Activated T-helper 2 cell treated with anti-CD3 and anti-CD28 coated beads, Interferon-gamma antibody, Interleukin-2, Interleukin-4, amounts not matched to agents 10 μg/mL and 5 μg/mL and 100 μg/mL, durations not matched to agents 14 hours and 24 hours and 36 hours (primary cell): Measurements from ENCODE around the gene RSU1. TPM values are rescaled to one million over a fixed set of nuclear protein-coding genes. Genes with fewer than 3 reads are reported as not detected.
A peak's percentile ranks its signal among the peaks of the same experiment; 100 is the strongest.

Experiments
- DNase-seq: peaks from one replicate; pipeline ENCODE4 v3.0.0; 2021; ENCODE audit warnings: low spot score
- H3K27ac Mint-ChIP-seq: one replicate; pipeline ENCODE4 v1.8.0; 2021; ENCODE audit warnings: mixed read lengths
- H3K27me3 Mint-ChIP-seq: one replicate; pipeline ENCODE4 v1.8.0; 2021; ENCODE audit warnings: low read depth, mixed read lengths
- H3K36me3 Mint-ChIP-seq: one replicate; pipeline ENCODE4 v1.8.0; 2021; ENCODE audit warnings: low read depth, mixed read lengths
- H3K4me1 Mint-ChIP-seq: one replicate; pipeline ENCODE4 v1.8.0; 2021; ENCODE audit warnings: low read depth, mixed read lengths
- H3K4me3 Mint-ChIP-seq: one replicate; pipeline ENCODE4 v1.8.0; 2021; ENCODE audit warnings: low read depth, mild to moderate bottlenecking, moderate library complexity, mixed read lengths
- H3K9me3 Mint-ChIP-seq: one replicate; pipeline ENCODE4 v1.8.0; 2021; ENCODE audit warnings: mixed read lengths
- intact Hi-C: fragments of 100-400 bp; cut with micrococcal nuclease; formaldehyde crosslinking; loops from one replicate; pipeline ENCODE4 v1.15.1; 2023
- total RNA-seq: library from RNA; stranded (reverse); gene quantifications from 2 replicates; pipeline ENCODE4 v1.2.3, GENCODE V29; 2022

RSU1 gene
- total RNA-seq, 1 donor from 2014 or later: 49.1 TPM

GRCh38 chr10:16794005-16794404 is 23.2 kb downstream of the RSU1 start:
- H3K36me3 Mint-ChIP-seq: peaks cover 61% of the 10 kb centered on the region
- DNase-seq: no peak
- H3K9me3 Mint-ChIP-seq: no peaks in the 10 kb centered on the region
- intact Hi-C loops: no loop called here
- H3K4me1 Mint-ChIP-seq: peaks cover 19% of the 10 kb centered on the region
- no peaks in the 10 kb centered on the region for H3K27me3 Mint-ChIP-seq
- H3K4me3 Mint-ChIP-seq: no peak overlapping the region
- no peak overlapping the region for H3K27ac Mint-ChIP-seq

- H3K27me3 Mint-ChIP-seq: no peaks in the 10 kb centered on the region
- peaks cover 26% of the 10 kb centered on the region for H3K4me1 Mint-ChIP-seq
- H3K36me3 Mint-ChIP-seq: peaks cover 65% of the 10 kb centered on the region
- H3K4me3 Mint-ChIP-seq: no peak overlapping the region
- DNase-seq: no peak
- H3K9me3 Mint-ChIP-seq: no peaks in the 10 kb centered on the region
- intact Hi-C loops: no loop called here
- H3K27ac Mint-ChIP-seq: no peak overlapping the region
Observed at GRCh38 chr10:16792675-16793074, 24.5 kb downstream of the RSU1 start.

- Mint-ChIP-seq H3K27ac (no peak overlapping the region), H3K36me3 (peaks cover 69% of the 10 kb centered on the region), H3K9me3 (peaks cover 8% of the 10 kb centered on the region), H3K27me3 (no peaks in the 10 kb centered on the region), H3K4me1 (peaks cover 34% of the 10 kb centered on the region), H3K4me3 (no peak overlapping the region)
- no peak for DNase-seq
- intact Hi-C loops: no loop called here
Observed at GRCh38 chr10:16789765-16790164, 27.5 kb downstream of the RSU1 start.

GRCh38 chr10:16789261-16789660 is 28.0 kb downstream of the RSU1 start:
- Mint-ChIP-seq H3K4me3 (no peak overlapping the region), H3K4me1 (peaks cover 36% of the 10 kb centered on the region), H3K9me3 (peaks cover 9% of the 10 kb centered on the region), H3K27me3 (no peaks in the 10 kb centered on the region), H3K27ac (peak overlapping the region; percentile 69), H3K36me3 (peaks cover 69% of the 10 kb centered on the region)
- intact Hi-C loops: no loop called here
- DNase-seq: no peak

- peaks cover 37% of the 10 kb centered on the region for H3K4me1 Mint-ChIP-seq
- no peak overlapping the region for H3K4me3 Mint-ChIP-seq
- H3K27me3 Mint-ChIP-seq: no peaks in the 10 kb centered on the region
- H3K27ac Mint-ChIP-seq: peak overlapping the region; percentile 69
- H3K9me3 Mint-ChIP-seq: peaks cover 9% of the 10 kb centered on the region
- no peak for DNase-seq
- H3K36me3 Mint-ChIP-seq: peaks cover 68% of the 10 kb centered on the region
- intact Hi-C loops: no loop called here
Observed at GRCh38 chr10:16788778-16789177, 28.4 kb downstream of the RSU1 start.

GRCh38 chr10:16788125-16788524 is 29.1 kb downstream of the RSU1 start:
- H3K27me3 Mint-ChIP-seq: no peaks in the 10 kb centered on the region
- intact Hi-C loops: no loop called here
- peaks cover 9% of the 10 kb centered on the region for H3K9me3 Mint-ChIP-seq
- H3K27ac Mint-ChIP-seq: peak overlapping the region; percentile 86
- no peak for DNase-seq
- peaks cover 62% of the 10 kb centered on the region for H3K36me3 Mint-ChIP-seq
- peak overlapping the region; percentile 41 for H3K4me3 Mint-ChIP-seq
- peaks cover 35% of the 10 kb centered on the region for H3K4me1 Mint-ChIP-seq

- Mint-ChIP-seq H3K36me3 (peaks cover 58% of the 10 kb centered on the region), H3K27ac (peak overlapping the region; percentile 86), H3K9me3 (peaks cover 9% of the 10 kb centered on the region), H3K27me3 (no peaks in the 10 kb centered on the region), H3K4me3 (peak overlapping the region; percentile 41), H3K4me1 (peaks cover 35% of the 10 kb centered on the region)
- intact Hi-C loops: no loop called here
- DNase-seq: peak; percentile 48
Observed at GRCh38 chr10:16787361-16787791, 29.8 kb downstream of the RSU1 start.

- Mint-ChIP-seq H3K27ac (no peak overlapping the region), H3K36me3 (peaks cover 19% of the 10 kb centered on the region), H3K4me3 (no peak overlapping the region), H3K4me1 (peaks cover 23% of the 10 kb centered on the region), H3K9me3 (peaks cover 3% of the 10 kb centered on the region), H3K27me3 (no peaks in the 10 kb centered on the region)
- intact Hi-C loops: no loop called here
- no peak for DNase-seq
Observed at GRCh38 chr10:16780338-16780880, 36.8 kb downstream of the RSU1 start.

- Mint-ChIP-seq H3K4me1 (peaks cover 23% of the 10 kb centered on the region), H3K27ac (peak overlapping the region; percentile 57), H3K36me3 (peaks cover 16% of the 10 kb centered on the region), H3K27me3 (no peaks in the 10 kb centered on the region), H3K4me3 (no peak overlapping the region), H3K9me3 (no peaks in the 10 kb centered on the region)
- peak; percentile 20 for DNase-seq
- intact Hi-C loops: loop anchor here (1.0 to 10.0 kb wide), 10 partner anchors 19 to 915 kb away; partner anchors contain the start of genes MINDY3, PTER, RSU1 and VIM
Observed at GRCh38 chr10:16779384-16779915, 37.8 kb downstream of the RSU1 start.

GRCh38 chr10:16777473-16778370 is 39.5 kb downstream of the RSU1 start:
- Mint-ChIP-seq H3K9me3 (no peaks in the 10 kb centered on the region), H3K4me3 (no peak overlapping the region), H3K27ac (peak overlapping the region; percentile 59), H3K27me3 (no peaks in the 10 kb centered on the region), H3K36me3 (peaks cover 10% of the 10 kb centered on the region), H3K4me1 (peaks cover 22% of the 10 kb centered on the region)
- intact Hi-C loops: loop anchor here (2.0 to 10.0 kb wide), 9 partner anchors 21 to 913 kb away; partner anchors contain the start of genes MINDY3, PTER and VIM
- DNase-seq: no peak

GRCh38 chr10:16776896-16777295 is 40.3 kb downstream of the RSU1 start:
- H3K27ac Mint-ChIP-seq: no peak overlapping the region
- no peaks in the 10 kb centered on the region for H3K27me3 Mint-ChIP-seq
- no peak for DNase-seq
- H3K4me3 Mint-ChIP-seq: no peak overlapping the region
- intact Hi-C loops: loop anchor here (5.0 to 10.0 kb wide), 7 partner anchors 130 to 912 kb away; partner anchors contain the start of genes MINDY3, PTER and VIM
- no peaks in the 10 kb centered on the region for H3K9me3 Mint-ChIP-seq
- peaks cover 24% of the 10 kb centered on the region for H3K4me1 Mint-ChIP-seq
- peaks cover 10% of the 10 kb centered on the region for H3K36me3 Mint-ChIP-seq

GRCh38 chr10:16773334-16773733 is 43.9 kb downstream of the RSU1 start:
- no peaks in the 10 kb centered on the region for H3K27me3 Mint-ChIP-seq
- no peak overlapping the region for H3K4me3 Mint-ChIP-seq
- intact Hi-C loops: loop anchor here (10.0 kb wide), 2 partner anchors 659 to 909 kb away; partner anchors contain the start of gene MINDY3

More at GRCh38 chr10:16773334-16773733, 43.9 kb downstream of the RSU1 start:
- Mint-ChIP-seq H3K27ac (no peak overlapping the region), H3K9me3 (no peaks in the 10 kb centered on the region), H3K4me1 (peaks cover 17% of the 10 kb centered on the region), H3K36me3 (peaks cover 3% of the 10 kb centered on the region)
- DNase-seq: no peak
